ENCODE measurements around the gene DENND1A.

Gene DENND1A

GRCh38 chr9:123395276-123395688 is 534.6 kb downstream of the DENND1A start:
- DNase-seq (ENCODE audit: low read depth in 2 of 2), result no peak

DNA sequence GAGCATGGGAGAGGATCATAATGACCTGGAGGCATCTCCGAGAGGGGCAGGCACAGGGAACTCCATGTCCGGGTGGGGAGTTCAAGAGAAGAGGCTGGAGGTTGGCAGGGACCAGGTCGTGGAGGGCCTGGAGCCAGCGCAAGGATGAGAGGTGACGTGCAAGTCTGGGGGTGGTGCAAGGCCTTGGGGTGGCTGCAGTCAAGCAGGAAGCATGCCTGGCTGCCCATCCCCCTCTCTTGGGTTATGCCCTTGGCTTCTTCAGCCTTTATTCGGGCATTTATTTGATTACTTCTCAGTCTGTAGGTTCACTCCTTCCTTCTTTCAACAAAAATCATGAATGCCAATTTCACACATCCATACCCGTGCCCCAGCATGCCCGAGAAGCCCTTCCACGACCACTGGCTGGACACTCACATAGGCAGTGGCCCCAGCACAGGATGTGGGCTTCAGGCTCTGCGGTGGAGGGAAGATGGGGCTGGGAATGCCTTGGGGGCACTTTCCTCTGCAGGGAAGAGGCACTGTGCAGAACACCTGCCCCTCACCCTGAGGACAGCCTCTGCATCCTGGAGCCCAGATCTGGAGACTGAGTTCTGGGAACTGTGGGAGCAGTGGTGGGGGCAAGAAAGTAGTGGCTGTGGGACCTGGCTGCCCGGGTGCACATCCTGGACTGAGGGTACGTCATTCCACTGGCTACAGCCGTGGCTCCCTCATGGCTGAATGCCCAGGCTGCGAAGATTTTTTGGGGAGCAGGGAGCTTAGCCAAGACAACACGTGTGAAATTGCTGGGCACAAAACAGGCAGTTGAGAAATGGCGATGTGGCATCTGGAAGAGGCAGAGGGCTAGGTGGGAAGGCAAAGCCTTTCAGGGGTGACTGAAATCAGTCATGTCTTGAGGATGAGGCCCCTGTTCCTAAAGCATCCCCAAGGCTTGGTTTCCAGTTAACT is 535.4 kb downstream of the DENND1A start:
- DNase-seq (ENCODE audit: low read depth in 2 of 2), result no peak

DNA sequence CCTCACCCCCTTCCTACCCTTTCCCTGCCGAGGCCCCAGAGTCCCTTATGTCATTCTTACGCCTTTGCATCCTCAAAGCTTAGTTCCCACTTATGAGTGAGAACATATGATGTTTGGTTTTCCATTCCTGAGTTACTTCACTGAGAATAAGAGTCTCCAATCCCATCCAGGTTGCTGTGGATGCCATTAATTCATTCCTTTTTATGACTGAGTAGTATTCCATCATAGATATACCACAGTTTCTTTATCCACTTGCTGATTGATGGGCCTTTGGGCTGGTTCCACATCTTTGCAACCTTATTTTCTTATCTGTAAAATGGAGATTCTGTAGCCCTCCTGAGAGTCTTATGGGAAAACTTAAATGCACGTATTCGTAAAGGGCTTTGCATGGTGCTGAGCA is 537.1 kb downstream of the DENND1A start:
- no peak for DNase-seq (ENCODE audit: low read depth in 2 of 2)

- no peak for DNase-seq (ENCODE audit: low read depth in 2 of 2)
These were observed 538.0 kb downstream of the DENND1A start for GRCh38 chr9:123391946-123392345.

DNA sequence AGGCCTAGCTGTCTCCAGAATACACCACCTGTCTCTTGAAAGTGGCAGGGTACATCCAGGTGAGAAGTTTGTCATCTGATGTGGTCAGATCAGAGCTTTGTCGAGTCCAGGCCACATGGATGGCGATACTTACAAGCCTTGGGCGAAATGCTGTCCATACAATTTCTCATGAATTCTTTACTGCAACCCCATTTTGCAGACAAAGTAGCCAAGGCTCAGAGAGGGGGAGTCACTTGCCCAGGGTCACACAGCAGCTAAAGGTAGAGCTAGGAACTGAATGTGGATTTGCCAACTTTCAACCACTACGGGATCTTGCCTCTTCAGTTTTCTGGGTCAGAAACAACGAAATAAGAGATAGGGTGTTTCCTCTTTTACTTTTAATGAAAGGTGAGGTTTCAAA is 538.7 kb downstream of the DENND1A start:
- no peak for DNase-seq (ENCODE audit: low read depth in 2 of 2)

- DNase-seq (ENCODE audit: low read depth in 2 of 2), result no peak
These were observed 539.4 kb downstream of the DENND1A start for GRCh38 chr9:123390337-123391135.

DNA sequence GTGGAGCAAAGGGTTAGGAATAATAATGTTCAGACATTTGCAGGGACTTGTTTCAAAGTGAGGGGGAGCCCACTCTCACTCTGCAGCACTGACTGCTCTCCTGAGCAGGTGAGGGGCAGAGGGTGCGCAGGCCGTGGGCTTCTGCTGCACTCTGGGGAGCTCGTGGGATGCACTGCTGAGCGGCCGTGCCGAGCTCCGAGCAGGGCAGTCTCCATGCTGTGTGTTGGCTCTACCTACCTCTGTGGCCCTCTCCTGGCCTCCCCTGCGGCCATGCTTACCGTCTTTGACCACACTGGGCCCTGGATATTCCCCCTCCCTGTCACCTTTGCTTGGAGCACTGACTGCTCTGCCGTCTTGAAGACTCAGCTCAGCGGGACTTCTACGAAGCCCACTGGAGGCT is 540.2 kb downstream of the DENND1A start:
- DNase-seq (ENCODE audit: low read depth in 2 of 2), result no peak

GRCh38 chr9:123389070-123389469 is 540.9 kb downstream of the DENND1A start:
- no peak for DNase-seq (ENCODE audit: low read depth in 2 of 2)

DNA sequence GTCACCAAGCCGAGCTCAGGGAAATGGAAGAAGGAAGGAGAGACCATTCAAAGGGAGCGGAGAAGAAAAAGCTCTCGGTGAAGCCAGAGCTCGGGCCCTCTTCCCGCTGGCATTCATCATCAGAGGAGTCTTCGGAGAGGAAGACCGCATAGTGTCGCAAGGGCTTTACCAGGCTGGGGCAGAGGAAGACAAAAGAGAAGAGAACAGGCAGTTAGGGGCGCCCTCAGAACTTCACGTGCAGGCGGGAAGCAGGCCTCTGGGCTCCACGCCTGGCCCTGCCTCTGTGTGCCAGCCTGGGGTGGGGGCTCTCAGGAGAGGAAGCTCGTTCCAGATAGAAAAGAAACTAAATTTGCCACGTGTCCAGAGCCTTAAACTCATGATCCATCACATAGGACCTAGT is 542.2 kb downstream of the DENND1A start:
- no peak for DNase-seq (ENCODE audit: low read depth in 2 of 2)

- no peak for DNase-seq (ENCODE audit: low read depth in 2 of 2)
These were observed 546.3 kb downstream of the DENND1A start for GRCh38 chr9:123383512-123384170.

GRCh38 chr9:123382653-123383511 is 547.0 kb downstream of the DENND1A start:
- DNase-seq (ENCODE audit: low read depth in 2 of 2), result no peak

GRCh38 chr9:123380852-123381705 is 548.8 kb downstream of the DENND1A start:
- no peak for DNase-seq (ENCODE audit: low read depth in 2 of 2)

GRCh38 chr9:123378956-123379660 is 550.8 kb downstream of the DENND1A start:
- DNase-seq (ENCODE audit: low read depth in 2 of 2), result no peak

GRCh38 chr9:123378025-123378424 is 551.9 kb downstream of the DENND1A start:
- DNase-seq (ENCODE audit: low read depth in 2 of 2), result no peak

DNA sequence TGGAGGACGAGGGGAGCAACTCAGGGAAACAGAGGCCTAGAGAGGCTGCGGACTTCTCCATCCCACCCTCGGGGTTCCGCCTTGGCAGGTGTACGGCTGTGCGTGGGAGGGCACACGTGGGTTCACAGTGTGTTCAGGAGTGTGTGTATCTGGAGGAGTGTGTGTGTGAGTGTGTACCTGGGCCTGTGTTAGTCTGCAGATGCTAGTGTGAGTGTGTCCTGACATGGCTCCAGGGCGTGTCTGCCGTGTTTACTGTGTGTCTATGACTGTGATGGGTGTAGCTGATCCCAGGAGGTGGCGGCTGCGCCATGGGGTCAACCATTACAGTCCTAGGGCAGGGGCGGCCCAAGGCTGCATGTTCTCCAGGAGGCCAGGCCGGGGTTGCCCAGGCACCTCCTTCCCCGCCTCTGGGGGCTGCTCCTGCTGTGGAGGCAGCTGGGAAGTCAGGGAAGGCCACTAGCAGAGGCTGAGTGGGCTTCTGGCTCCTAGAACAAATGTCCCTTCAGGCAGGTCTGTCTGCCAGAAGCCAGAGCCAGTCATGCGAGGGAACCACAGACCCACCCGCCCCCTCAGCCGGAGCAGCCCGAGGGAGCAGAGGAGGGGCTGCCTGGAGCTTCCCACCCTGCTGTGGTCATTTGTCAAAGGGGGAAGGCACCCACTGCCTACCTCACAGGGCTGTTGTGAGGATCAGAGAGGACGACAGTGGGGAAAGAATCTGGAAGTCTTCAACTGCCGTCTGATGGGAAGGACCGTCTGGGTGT is 552.5 kb downstream of the DENND1A start:
- DNase-seq (ENCODE audit: low read depth in 2 of 2), result no peak

GRCh38 chr9:123376218-123377071 is 553.5 kb downstream of the DENND1A start:
- DNase-seq (ENCODE audit: low read depth in 2 of 2), result no peak

DNA sequence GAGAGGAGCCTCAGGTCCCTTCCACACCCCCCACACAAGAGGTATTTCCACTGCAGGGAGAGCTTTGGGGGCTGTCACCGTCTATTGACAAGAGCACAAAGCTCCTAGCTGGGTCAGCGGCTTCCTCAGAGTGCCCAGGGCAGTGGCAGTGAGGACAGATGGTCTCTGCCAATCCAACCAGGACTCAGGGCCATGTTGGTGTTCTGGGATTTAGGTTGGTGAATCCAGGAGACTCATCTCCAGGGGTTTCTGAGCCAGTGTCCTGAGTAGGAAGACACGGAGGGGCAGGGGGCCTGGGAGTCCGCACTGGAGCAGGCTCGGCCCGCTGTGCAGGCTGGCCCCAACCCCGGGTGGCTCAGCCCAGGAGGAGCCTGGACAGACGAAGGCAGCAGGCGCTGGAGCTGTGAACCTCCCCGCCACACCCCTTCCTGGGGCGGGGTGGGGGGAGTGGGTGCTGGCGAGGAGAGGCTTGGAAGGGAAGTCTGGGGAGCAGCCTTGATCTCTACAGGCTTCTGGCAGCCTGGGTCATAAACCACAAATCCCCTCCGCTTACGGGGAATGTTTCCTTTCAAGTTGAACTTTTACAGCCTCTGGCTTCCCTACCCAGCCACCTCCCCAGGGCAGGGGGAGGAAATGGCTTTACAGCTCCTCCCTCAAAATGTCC is 554.3 kb downstream of the DENND1A start:
- no peak for DNase-seq (ENCODE audit: low read depth in 2 of 2)

All from stimulated activated CD8-positive, alpha-beta memory T cell treated with anti-CD3 and anti-CD28 coated beads, Interleukin-2, amount 100 ng/mL, for 48 hours (primary cell).